Mucosa of descending colon (tissue), 3 donors: ENCODE results near the gene SLC4A1. TPM values are rescaled to one million over a fixed set of nuclear protein-coding genes. Genes with fewer than 3 reads are reported as not detected.

Experiments
- ATAC-seq: fragments of 200-7000 bp; cut with Tn5 transposase; one replicate; pipeline ENCODE4 v1.9.1; 2020; ENCODE audit warnings: mild to moderate bottlenecking, moderate library complexity
- DNase-seq, 3 donors: peaks; one replicate each; pipeline ENCODE4 v3.0.0-alpha.2; 2020
- H3K36me3 ChIP-seq: fragments of 200-600 bp; one replicate; pipeline ENCODE4 v1.8.0; 2021; ENCODE audit warnings: low read depth, mild to moderate bottlenecking
- H3K4me1 ChIP-seq: fragments of 200-600 bp; one replicate; pipeline ENCODE4 v1.8.0; 2021; ENCODE audit warnings: low read depth, mild to moderate bottlenecking
- H3K4me3 ChIP-seq: fragments of 200-600 bp; one replicate; pipeline ENCODE4 v1.8.0; 2021; ENCODE audit warnings: mild to moderate bottlenecking
- H3K9me3 ChIP-seq: fragments of 200-600 bp; one replicate; pipeline ENCODE4 v1.8.0; 2021; ENCODE audit warnings: mild to moderate bottlenecking
- intact Hi-C, 2 donors: fragments of 100-400 bp; cut with DNase I in 1 of 2; cut with micrococcal nuclease in 1 of 2; formaldehyde crosslinking; loops; one replicate each; pipeline versions ENCODE4 v1.11.0 to v1.11.1; 2022; cut with DNase I, micrococcal nuclease
- total RNA-seq, 3 donors: library from RNA; stranded (reverse); fragmentation: NEBNext Ultra II Directional in 2 of 3; extraction: Animal tissue kit (Norgen Biotek cat#: 25700) in 2 of 3; gene quantifications; one replicate each; pipeline versions ENCODE4 v1.2.1 to v1.2.4, GENCODE V29; 2021 to 2023
- TF ChIP-seq, protein P1 (sequence below): fragments of 200-600 bp; IDR thresholded peaks from one replicate; pipeline ENCODE4 v1.8.0; 2022; ENCODE audit warnings: antibody characterized with exemption, mild to moderate bottlenecking
- donor health status: DM: no; HTN: no; CAD: no; lungs with moderate emphysema.
- donor health status: DM: no; HTN: no; CAD: no.
- donor health status: DM: no; HTN: yes; CAD: no.

Gene SLC4A1
- total RNA-seq, 3 donors from 2014 or later: not detected

DNA sequence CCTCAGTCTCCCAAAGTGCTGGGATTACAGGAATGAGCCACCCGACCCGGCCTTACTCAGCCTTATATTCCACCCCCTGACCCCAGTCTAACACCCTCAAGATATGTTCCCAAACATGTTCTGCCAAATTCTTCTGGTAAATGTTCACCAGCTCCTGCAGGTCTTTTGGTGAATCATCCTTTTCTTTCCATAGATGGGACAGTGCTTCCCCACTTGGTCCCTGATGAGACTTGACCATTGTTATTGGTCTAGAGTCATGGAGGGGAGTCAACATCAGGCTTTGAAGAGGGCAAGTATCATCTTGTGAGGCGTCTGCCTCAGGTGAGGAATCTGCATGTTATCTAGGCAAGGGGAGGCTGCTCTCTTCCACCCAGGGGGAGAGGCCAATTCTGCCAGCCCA, 30.0 kb upstream of the SLC4A1 start:
- no peaks in the 10 kb centered on the region for H3K36me3 ChIP-seq
- H3K4me1 ChIP-seq: no peaks in the 10 kb centered on the region
- ATAC-seq: no peak
- H3K4me3 ChIP-seq: no peak overlapping the region
- intact Hi-C loops: no loop called here
- DNase-seq: no peak
- no peaks in the 10 kb centered on the region for H3K9me3 ChIP-seq
- TF ChIP-seq, protein P1, sequence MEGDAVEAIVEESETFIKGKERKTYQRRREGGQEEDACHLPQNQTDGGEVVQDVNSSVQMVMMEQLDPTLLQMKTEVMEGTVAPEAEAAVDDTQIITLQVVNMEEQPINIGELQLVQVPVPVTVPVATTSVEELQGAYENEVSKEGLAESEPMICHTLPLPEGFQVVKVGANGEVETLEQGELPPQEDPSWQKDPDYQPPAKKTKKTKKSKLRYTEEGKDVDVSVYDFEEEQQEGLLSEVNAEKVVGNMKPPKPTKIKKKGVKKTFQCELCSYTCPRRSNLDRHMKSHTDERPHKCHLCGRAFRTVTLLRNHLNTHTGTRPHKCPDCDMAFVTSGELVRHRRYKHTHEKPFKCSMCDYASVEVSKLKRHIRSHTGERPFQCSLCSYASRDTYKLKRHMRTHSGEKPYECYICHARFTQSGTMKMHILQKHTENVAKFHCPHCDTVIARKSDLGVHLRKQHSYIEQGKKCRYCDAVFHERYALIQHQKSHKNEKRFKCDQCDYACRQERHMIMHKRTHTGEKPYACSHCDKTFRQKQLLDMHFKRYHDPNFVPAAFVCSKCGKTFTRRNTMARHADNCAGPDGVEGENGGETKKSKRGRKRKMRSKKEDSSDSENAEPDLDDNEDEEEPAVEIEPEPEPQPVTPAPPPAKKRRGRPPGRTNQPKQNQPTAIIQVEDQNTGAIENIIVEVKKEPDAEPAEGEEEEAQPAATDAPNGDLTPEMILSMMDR: no peak

DNA sequence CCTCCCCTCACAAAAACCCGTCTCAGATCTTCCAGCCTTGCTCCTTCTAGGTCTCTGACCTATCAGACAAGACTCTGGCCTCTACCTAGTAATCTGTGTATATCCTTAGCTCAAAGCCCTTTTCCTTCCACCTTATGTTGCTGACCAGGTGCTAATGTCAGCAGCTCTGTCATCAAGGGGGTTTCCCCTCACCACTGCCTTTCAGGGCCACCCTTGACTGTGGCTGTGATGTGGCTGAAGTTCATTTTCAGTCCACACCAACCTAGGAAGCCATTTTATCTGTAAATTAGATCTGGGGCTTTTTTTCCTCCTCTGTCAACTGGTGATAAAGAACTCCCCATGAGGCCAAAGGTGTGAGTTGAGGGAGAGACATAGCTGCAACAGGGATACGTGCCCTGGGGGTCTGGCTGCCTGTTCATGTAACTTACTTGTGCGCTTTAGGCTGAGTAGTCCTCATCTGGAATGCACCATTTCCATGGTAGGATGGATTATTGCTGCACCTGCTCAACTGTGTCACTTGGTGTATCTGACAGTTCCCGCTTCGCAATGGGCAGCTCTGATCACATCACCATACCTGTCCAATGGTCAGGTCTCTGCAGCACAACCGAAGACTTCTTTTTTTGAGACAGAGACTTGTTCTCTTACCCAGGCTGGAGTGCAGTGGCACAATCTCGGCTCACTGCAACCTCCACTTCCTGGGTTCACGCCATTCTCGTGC, 25.7 kb upstream of the SLC4A1 start:
- ATAC-seq: no peak
- no peaks in the 10 kb centered on the region for H3K9me3 ChIP-seq
- intact Hi-C loops: no loop called here
- no peak overlapping the region for H3K4me3 ChIP-seq
- H3K36me3 ChIP-seq: no peaks in the 10 kb centered on the region
- H3K4me1 ChIP-seq: no peaks in the 10 kb centered on the region
- no peak for DNase-seq
- TF ChIP-seq, protein P1: no peak

DNA sequence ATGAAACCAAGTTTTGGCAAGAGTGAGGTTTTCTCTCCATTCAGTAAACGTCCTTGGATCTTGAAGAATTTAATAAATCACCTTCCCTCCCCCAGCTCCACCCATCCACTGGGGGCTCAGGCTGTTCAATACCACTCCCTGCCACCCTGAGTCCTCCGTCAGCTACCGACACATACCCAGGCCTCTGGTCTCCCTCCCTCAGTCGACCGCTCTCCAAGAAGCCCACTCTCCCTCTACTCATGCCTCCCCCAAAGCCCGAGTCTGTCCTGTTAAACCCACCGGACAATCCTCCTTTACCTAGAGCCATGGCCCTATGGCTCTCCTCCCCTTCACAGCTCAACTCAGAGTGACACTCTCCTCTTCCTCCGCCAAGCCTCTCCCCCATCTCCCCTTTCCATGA, 19.7 kb upstream of the SLC4A1 start:
- no peaks in the 10 kb centered on the region for H3K9me3 ChIP-seq
- no peaks in the 10 kb centered on the region for H3K4me1 ChIP-seq
- TF ChIP-seq, protein P1: no peak
- intact Hi-C loops: no loop called here
- H3K4me3 ChIP-seq: no peak overlapping the region
- DNase-seq: no peak
- H3K36me3 ChIP-seq: no peaks in the 10 kb centered on the region
- no peak for ATAC-seq

DNA sequence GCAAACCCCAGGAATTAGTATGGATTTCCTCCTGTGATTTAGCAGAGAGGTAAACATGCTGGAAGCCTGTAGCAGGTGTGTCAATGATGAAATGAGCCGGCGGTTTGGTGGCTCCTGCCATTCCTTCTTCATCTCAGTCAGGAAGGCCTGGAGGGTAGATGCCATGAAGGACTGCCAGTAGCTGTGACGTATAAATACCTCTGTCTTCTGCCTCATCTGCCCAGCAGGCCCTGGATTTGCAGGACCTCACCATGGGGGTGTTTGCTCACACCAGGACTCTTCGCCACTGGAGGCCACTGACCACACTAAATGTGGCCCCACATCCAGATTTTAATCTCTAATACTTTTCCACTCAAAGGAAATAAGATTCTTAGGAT, 16.1 kb upstream of the SLC4A1 start:
- Histone ChIP-seq H3K4me1 (peaks cover 11% of the 10 kb centered on the region), H3K4me3 (no peak overlapping the region), H3K36me3 (no peaks in the 10 kb centered on the region), H3K9me3 (no peaks in the 10 kb centered on the region)
- DNase-seq (no peak), ATAC-seq (no peak)
- intact Hi-C loops: no loop called here
- TF ChIP-seq, protein P1: no peak

DNA sequence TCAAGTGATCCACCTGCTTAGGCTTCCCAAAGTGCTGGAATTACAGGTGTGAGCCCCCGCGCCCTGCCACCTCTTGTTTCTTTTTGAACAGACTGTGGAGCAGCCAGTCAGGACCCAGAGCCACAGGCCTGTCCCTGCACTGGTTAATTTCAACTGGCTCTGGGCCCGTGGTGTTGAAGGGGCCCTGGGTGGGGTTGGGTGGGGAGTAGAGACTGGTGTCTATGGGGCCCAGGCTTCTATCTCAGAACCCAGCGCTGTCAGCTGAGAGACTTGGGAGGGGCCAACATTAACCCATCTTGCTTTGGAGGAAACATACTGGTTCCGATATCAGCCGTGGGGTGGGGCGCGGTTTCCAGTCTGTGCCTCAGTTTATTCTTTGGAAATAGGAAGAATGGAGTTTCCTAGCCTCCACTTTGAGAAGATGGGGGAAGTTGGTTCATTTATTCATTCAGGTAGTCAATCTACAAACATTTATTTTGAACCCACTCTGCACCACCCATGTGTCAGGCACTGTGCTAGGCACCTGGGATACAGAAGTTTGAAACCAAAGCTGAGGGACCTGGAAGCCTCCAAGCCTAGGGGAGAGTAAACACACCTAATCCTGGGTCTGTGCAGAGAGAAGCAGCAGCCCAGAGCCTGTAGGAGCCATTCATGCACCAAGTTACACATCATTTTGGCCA, 15.5 kb upstream of the SLC4A1 start:
- Histone ChIP-seq H3K36me3 (no peaks in the 10 kb centered on the region), H3K4me3 (no peak overlapping the region), H3K9me3 (no peaks in the 10 kb centered on the region), H3K4me1 (peaks cover 11% of the 10 kb centered on the region)
- intact Hi-C loops: no loop called here
- DNase-seq (no peak), ATAC-seq (no peak)
- TF ChIP-seq, protein P1: no peak
